GM19463 (cell line): ENCODE results near the gene ERN1.
"Not testable (repeated sequence)": the region's sequence is repeated elsewhere in the genome, so short reads cannot be mapped to it uniquely, and the experiment has no call there.

Source experiments
- ATAC-seq: cut with Tn5 transposase; IDR thresholded peaks from one replicate; pipeline ENCODE4 v1.9.1; 2021; ENCODE audit warnings: mild to moderate bottlenecking, moderate library complexity; ENCODE audit not compliant: unreplicated experiment

Gene ERN1

DNA sequence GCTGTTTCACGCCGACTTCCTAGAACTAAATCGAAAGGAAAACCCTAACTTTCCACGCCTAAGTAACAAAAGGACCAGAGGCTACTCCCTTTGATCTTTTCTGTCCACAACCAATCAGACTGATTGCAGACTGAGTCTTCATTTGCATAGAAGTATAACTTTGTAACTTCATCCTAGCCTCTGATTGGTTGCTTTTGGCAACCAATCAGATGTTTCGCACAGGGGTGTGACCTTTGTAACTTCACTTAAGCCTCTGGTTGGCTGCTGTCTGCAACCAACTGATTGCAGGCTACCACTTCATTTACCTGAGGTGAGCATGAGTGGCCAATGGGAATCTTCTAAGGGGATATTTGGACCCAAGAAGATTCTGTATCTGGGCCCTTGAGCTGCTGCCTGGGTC, 92.1 kb downstream of the ERN1 start:
- no peak for ATAC-seq

DNA sequence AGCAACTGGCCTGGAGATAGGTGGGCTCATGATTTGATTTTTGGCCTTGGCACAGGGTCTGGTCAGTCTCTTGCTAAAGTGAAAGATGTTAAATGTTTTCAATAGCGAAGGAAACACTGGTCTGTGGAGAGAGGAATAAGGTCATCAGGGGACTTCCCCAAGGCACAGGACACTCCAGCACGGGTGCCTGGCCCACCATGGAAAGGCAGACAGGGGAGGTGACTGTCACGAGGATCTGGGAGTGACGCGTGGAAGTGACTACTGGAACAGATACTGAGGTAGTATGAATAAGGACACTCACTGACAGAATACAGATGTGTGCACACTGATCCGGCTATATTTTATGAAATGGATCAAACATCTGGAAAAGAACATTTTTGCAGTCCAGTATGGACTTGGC, 92.8 kb downstream of the ERN1 start:
- ATAC-seq, result no peak

DNA sequence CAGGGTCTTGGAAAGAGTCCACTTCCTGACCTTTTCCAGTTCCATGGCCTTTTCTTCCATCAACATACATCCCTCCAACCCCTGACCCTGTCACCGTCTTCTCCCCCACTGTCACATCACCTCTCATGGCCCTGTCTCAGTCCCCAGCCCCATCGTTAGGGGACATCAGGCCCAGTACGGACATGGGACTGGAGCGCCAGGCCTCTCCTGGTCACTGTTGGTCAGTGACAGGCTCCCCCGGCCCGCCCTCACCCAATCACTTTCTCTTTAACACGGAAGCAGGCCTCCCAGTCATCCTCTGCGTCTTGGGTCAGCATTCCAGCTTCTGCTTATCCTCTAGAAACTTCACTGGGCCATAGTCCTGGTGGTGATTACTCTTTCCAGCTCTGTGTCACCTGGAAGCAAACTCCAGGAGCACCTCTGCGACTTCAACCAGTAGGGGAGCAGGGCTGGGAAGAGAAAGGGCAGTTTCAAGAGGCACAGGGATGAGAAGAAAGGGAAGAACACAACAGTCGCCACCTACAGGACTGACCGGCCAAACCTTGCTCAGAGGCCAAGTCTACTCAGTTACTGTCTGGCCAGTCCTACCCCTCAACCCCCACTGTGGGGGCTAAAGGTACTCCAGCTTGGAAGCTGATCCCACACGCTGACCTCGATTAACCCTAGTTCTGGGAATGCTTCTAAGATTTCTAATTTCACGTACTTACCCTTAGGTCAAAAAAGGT, 93.6 kb downstream of the ERN1 start:
- no peak for ATAC-seq

DNA sequence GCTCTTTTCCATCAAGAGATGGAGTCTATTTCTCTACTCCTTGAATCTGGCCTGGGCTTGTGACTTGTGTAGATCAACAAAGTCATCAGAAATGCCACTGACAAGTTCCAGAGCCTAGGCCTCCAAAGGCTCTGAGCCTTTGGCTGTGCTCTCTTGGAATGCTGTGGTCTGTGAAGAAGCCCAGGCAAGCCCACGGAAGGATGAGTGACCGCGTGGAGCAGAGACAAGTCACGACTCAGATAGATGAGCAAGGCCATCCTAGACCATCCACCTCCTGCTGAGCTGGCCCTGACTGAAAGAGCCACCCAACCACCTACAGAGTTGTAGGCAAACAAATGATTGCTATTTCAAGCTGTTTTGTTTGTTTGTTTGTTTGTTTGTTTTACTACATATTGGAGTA, 97.9 kb downstream of the ERN1 start:
- ATAC-seq, result no peak

DNA sequence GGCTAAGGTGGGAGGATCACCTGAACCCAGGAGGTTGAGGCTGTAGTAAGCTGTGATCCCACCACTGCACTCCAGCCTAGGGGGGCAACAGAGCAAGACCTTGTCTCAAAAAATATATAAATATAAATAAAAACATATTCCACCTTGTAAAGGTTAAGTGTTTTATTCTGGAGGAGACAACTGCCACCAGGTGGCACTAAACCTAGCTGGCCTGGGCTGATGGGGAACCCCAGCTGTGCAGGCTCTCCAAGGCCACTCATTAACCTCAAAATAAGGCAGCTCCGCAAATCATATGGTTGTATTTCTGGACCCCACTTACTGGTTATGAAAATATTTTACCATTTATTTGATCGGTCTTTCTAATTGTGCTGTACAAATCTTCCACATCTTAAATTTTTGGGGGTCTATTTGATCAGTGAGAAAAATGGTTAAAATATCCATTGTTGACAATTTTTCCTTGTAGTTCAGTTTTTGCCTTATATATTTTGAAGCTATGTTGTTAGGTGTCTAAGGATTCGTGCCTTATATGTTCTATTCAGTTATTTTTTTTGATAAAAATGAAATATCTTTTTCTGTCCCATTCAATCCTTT, 101.0 kb downstream of the ERN1 start:
- no peak for ATAC-seq

DNA sequence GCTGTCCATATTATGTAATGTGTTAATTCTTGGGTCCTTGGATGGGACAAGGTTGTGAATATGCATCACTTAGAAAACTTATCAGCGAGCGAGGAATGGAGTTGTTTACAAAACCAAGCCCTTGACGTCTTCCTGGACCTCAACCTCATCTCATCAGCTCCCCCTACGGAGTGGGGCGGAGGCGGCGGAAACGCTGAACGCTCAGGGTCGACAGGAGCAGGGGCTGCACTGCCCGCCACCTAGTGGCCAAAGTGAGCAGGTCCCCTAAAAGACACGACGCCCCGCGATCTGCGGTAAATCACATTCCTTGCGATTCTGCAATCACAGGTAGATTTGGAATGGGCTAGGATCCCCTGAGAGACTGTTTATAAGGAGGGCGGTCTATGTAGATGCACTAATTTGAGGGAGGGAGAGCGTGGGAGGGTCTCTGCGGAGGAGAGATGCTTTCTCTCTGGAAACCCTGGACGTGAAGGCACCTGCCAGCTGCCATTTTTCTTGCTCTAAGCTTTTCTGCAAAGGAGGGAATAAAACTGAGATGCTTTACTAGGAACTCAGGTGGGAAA, 104.1 kb downstream of the ERN1 start:
- ATAC-seq, result peak; percentile 72

DNA sequence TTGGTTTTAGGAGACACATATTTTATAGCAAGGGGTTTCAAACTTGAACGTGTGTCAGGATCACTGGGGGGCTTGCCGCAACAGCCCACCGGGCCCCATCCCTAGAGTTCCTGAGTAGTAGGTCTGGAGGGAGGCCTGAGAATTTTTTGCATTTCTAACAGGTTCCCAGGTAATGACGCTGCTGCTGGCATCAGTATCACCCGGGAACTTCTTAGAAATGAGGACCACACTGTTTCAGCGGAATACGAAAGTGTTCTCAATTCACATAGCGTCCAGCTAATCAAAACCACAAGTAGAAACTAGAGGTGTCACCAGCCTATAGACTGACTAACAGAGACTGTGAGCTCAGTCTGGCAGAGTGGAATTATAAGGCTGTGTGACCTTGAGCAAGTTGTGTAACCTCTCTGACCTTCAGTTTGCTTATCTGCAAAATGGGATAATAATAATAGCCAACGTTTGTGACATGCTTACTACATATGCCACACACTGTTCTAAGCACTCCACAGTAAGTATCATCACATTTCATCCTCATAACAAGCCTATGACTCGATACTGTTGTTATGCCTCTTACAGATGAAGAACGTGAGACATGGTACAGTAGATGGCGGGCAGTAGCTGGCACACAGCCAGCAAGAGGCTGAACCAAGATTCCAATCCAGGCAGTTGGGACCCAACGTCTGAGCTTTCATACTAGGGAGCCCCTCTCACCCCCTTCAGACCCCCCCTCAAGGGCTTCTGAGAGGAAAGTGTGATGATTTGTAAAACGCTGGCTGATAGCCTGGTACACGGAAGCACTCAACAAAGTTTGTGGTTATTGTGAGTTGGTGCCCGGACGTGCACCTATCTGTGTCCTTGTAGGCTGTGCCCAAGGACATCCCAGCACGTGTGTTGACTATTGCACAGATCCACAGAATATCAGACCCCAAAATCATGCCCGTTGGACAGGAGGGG, 104.9 kb downstream of the ERN1 start:
- no peak for ATAC-seq

DNA sequence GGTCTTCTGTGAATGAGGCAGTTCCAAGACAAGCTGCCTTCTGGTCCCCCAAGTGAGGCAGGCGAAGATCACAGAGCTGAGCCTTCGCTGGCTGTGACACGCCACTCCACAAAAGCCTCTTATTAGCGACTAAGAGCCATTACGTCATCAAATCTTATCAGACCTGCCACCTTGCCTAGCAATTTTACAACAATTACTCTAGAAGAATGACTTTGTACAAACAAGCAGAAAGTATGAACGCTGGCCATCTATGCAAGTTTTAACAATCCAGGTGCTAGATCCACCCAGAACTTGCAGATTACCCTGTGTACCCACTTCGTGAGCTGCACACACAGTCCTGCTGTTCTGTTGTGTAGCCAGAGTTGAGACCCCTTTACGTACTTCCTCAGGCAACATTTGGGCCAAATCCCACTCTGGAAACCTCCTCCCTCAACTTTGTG, 105.7 kb downstream of the ERN1 start:
- ATAC-seq, result no peak

DNA sequence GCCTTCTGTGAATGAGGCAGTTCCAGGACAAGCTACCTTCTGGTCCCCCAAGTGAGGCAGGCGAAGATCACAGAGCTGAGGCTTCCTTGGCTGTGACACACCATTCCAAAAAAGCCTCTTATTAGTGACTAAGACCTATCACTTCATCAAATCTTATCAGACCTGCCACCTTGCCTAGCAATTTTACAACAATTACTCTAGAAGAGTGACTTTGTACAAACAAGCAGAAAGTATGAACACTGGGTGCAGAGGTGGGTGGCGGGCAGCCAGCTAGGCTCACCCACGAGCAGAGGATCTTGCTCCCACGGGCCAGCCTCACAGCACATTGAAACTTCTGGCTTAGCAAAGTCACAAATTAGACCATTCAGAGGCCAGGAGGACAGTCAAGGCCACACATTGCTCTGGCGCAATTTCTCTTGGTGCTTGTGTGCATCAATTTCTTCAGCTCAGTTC, 107.3 kb downstream of the ERN1 start:
- ATAC-seq, result no peak

DNA sequence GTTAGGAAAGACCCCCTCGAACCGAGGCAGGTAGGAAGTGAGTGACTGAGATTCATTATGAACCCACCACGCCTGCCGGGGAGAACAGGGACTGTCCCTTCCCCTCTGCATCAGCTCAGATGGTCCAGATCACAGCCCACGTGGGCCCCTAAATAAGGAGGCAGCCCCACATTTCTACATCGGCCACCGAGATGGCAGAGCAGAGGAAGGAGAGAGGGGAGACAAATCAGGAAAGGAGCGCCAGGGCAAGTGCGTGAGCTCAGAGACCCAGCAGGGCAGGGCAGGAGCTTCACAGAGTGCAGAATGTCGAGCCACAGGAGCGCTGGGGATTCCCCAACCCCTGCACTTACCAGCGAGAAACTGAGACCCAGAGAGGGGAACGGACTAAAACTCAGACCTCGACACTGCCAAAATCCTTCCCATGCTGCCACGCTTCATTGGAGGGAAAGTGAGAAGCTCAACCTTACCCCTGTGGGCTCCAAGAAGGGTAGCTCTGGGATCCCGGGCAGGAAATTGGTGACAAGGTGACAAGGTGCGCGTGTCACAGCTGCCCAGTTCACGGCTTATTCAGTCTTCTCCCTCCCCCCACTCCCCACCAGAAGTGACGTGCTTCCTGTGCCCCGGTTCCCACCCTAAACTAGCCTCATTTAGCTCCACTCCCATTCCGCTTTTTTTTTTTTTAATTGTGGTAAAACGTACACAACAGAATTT, 109.7 kb downstream of the ERN1 start, which contains the start of gene ICAM2:
Gene ICAM2, minus strand, starts transcription at position 578 of the 711 bp plus-strand sequence. CDS start 13,942 bp downstream, outside the sequence.
- ATAC-seq, result peak; percentile 62

DNA sequence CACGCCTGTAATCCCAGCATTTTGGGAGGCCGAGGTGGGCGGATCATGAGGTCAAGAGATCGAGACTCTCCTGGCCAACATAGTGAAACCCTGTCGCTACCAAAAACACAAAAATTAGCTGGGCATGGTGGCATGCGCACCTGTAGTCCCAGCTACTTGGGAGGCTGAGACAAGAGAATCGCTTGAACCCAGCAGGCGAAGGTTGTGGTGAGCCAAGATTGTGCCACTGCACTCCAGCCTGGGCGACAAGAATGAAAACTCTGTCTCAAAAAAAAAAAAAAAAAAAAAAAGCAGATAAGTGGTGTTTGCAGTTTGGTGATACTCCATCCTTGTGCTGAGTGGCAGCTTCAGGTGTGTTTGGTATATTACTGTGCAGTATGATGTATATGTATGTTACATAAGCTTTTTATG, 110.4 kb downstream of the ERN1 start:
- ATAC-seq, result not testable (repeated sequence)

DNA sequence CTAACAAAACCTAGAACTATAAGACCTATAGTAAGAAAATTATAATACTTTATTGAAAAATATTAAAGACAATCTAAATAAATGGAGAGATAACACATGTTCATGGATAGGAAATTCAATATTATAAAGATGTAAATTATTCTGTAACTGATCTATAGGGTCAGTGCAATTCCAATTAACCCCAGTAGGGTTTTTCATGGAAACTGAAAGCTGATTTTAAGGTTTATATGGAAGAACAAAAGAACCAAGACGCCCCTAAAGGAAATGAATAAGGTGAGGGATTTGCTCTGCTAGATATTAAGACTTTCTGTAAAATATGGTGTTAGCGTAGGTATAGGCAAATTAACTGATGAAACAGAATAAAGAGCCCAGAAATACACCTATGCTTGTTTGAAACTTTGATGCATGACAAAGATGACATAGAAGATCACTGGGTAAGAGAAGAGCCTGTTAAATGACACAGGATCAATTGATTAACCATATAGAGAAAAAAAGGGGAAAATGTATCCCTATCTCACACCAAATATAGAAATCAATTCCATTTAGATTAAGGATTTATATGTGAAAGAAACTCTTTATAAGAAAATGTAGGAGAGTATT, 112.5 kb downstream of the ERN1 start:
- ATAC-seq, result no peak

DNA sequence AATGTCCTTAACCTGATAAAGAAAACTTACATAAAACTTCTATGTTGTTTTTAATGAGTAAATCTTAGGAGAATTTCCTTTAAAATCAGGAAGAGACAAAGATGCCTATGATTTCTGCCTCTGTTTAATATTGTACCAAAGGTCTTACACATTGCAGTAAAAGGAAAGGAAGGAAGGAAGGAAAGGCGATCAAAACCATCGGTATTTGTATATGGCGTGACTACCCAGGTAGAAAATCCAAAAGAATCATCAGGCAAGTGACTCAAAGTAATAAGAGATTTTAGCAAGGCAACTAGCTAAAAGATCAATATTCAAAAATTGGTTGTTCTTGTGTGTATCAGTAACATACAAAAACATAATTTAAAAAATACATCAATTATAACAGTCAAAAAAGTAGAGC, 113.0 kb downstream of the ERN1 start:
- ATAC-seq, result no peak

DNA sequence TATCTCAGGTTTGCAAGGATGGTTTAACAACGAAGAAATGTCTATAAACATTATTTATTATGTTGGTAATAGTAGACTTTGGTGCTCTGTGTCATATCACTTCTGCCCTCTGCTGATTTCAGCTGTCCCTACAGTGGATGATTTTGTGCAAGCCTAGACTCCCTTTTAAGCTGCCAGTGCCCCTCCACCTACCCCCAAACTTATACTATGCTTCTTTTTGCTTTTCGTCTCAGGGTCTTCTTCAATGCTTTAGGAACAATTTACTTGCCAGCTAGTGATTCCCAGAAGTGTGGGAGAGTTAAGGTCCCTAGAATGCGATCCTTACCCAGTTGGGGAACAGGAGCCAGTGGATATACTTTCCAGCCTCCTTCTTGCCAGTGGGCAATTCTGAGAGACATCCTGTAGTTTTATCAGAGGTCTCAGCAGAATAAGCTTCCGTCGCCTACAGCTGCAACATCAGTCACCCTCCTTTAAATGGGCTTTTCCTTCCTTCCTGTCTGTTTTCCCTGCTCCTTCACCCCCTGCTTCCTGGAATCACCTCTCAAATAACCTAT, 113.6 kb downstream of the ERN1 start:
- no peak for ATAC-seq

DNA sequence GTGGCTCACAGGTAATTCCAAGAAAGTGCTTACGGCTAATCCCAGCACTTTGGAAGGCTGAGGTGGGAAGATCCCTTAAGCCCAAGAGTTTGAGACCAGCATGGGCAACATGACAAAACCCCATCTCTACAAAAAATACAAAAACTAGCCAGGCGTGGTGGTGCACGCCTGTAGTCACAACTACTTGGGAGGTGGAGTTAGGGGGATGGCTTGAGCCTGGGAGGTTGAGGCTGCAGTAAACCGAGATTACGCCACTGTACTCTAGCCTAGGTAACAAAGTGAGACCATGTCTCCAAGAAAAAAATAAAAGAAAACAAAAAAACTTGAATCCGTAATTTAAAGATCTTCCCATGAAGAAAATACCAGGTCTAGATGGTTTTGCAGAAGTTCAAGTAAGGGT, 114.5 kb downstream of the ERN1 start:
- no peak for ATAC-seq

DNA sequence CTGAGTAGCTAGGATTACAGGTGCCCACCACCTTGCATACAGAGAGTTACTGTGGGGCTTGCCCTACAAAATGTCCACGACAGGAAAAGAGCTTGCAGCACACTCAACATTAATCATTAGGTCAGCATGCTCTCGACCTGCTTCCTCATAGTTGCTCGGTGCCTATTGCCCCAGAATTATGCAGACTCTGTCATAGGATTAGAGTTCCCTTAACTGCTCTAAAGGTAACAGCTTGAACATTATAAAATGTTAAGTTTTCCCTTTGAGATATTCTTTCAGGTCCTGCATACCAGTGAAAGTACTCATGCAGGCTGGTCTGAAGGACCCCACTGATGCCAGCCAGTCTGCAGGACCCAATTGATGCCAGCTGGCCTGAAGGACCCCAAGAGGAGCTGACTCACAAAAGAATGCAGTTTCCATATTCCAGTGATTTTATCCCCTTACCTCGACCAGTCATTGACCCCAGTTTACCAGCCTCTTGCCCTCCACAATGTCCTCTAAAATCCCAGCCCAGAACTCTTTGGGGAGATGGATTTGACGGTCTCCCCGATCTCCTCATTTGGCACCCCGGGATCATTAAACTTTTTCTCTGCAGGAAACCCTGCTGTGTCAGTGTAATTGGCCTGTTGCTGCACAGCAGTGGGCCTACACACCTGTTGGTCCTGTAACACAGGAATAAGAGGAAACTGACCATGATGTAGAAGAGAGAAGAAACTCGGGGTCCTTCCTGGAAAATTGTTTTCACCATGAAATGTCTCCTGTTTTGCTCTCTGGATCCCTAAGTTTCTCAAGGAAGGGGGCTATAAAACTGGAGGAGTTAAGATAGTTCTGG, 120.2 kb downstream of the ERN1 start:
- no peak for ATAC-seq

DNA sequence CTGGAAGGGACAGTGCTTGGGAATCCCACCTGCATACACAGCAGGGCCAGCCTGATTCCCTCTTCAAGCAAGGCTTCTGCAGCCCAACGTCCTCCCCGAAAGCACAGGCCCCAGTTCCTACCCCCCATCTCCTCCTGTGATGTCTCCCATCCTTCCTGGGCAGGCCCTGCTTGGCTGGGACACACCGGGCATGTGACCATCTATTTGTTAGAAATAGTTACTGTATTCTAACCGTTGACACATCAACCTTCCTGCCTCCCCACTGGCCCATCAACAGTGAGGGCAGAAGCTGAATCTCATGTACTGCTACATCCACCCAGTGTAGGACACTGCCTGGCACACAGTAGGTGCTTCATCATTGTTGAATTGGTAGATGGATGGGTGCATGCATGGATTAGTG, 121.1 kb downstream of the ERN1 start:
- ATAC-seq, result no peak

DNA sequence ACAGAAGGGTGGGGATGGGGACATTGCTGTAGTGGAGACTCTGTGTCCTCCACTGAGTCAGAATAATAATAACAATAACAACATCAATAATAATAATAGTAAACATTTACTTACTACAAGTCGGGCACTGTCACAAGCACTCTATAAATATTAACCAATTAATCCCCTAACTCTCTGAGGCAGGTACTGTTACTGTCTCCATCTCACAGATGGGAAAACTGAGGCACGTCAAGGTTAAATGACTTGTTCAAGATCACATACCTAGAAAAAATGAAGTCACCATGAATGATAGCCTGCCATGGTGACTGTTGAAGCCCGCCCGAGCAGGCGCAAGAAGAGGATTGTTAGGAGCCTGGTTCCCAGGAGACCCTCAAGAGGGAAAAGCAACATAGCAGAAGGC, 121.6 kb downstream of the ERN1 start:
- no peak for ATAC-seq

DNA sequence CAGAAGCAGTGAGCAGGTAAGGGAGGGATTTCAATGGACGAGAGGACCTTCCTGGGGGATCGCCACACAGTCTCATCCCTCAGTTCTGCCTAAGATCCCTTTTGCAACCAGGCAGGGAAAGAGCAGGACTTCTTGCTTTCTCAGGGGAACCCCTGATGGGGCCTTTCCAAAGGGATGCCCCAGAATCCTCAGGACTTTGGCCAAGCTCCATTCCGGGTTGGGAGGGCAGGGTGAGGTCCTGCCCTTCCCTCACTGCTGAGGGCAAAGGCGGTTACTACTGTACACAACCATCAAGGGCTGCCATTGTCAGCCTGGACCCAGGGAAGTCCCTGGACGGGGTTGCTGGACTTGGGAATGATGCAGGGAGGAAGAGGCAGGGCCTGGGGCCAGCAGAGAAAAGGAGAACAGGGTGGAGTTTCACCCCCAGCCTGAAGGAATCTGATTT, 122.1 kb downstream of the ERN1 start:
- no peak for ATAC-seq
